HG03460 (cell line): Measurements from ENCODE around the gene TMEM151B.
"Not testable (repeated sequence)": the region's sequence is repeated elsewhere in the genome, so short reads cannot be mapped to it uniquely, and the experiment has no call there.

ENCODE experiments used
- ATAC-seq: cut with Tn5 transposase; IDR thresholded peaks from one replicate; pipeline ENCODE4 v1.9.1; 2021; ENCODE audit not compliant: unreplicated experiment

The TMEM151B gene

DNA sequence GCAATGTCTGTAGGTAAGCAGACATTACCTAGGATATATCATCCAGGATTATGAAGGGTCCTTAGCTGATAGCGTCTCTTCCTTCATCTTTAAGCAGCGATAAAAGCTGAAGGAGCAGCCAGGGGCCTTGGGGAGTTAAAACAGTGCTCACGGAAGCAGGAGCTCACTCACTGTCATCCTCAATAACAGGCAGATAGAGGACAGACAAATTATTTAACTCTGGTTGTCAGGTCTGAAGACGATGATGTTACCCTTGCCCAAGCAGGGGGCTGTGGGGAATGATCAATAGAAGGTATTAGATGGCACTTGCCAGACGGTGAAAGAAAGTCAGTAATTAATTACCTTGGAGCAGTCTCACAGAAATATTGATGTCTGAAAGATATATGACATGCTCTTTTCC, 59.6 kb downstream of the TMEM151B start:
- ATAC-seq = no peak

DNA sequence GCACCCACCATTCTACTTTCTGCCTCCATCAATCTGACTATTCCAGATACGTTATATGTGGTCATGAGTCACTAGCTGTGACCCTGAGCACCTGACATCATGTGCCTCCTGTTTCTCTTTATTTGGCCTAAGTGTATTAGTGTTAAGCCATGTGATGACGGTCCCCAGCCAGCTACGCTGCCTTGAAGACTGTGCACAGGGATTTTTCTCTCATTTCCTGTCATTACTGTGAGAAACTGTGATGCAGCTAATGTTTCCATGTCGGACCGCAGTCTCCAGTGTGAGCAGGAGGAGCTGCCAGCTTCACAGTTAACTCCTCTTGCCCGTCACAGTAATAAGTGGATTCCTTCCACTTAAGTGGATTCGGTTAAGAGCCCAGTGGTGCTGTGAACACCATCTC, 62.3 kb downstream of the TMEM151B start:
- no peak for ATAC-seq

DNA sequence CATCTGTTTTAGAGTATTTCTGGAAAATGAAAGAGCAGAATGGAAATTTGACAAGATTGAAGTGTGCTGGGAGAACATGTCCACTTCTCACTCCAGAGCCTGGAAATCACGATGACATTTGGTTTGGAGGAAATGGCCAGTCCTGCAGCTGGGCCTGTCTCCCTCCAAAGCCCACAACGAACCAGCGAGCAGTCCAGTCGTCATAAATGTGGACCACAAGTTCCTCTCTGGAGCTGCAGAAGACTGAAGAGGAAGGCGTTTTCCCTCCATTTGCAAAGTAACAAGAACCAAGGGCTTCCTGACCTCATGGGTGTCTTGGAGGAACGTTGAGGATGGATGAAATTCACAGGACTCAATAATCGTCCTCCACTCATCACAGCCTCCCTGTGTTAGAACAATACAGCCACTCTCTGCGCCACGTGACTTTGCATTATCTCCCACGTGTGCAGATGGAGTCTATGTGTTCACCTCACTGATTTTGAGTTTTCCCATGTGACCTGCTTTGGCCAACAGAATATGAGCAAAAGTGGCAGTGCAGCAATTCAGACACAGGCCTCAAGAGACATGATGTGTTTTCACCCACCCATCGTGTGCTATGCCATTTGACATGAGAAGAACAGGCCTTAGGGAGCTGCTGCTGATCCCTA, 63.1 kb downstream of the TMEM151B start:
- ATAC-seq = no peak

DNA sequence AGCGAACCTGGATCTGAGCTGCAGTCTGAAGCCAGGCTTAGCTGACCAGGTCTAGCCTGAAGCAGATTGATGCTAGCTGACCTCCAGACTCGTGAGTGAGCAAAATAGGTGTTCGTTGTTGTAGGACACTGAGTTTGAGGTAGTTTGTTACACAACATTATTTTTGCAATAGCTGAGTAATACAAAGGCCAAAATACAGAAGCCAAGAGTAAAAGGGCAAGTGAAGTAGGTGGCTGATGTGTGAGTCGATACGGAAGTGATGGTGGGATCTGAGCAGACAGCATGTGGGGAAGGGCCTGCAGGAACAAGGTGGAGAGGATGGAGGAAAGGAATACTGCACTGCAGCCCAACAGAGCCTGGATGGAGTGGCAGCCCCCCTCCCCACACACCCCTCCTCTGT, 63.7 kb downstream of the TMEM151B start:
- no peak for ATAC-seq

- no peak for ATAC-seq
Observed at GRCh38 chr6:44335631-44336030, 65.4 kb downstream of the TMEM151B start.

DNA sequence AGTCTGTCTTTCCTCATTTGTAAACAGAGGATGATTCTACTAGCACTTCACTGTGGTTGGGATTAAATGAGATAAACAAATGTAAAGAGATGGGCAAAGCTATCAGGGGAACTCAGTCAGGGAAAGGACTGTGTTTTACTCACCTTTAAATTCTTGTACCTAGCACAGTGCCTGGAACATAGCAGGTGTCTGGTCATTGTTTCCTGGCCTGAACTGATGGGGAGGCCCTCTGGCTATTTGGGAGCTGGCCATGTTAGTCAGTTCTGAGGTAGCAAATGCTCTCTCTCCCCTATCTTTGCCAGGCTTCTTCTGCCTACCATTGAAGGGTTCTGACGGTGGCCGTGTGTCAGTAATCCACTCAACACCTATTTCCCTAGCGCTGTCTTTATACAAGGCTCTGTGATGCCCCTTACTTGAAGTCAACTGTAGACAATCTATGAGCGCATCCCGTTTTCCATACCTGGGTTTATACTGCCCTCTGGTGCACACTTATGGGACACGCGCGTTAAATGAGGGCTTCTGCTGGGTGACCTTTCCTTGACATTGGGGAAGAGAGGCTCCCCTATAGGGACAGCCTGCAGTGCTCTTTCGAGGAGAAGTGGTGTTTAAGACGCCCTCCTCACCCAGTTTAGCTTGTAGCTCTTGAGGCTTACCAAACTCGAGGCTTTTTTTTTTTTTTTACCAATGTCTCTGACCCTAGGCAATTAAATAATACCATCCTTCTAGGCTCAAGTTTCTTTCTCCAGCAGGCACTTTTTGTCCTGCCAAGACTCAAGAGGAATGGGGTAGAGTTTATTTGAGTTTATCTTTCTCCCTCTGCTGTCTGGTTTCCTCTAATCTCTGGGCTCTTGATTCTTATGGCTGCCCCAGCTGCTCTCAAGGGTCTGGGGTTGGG, 68.2 kb downstream of the TMEM151B start:
- ATAC-seq = no peak

DNA sequence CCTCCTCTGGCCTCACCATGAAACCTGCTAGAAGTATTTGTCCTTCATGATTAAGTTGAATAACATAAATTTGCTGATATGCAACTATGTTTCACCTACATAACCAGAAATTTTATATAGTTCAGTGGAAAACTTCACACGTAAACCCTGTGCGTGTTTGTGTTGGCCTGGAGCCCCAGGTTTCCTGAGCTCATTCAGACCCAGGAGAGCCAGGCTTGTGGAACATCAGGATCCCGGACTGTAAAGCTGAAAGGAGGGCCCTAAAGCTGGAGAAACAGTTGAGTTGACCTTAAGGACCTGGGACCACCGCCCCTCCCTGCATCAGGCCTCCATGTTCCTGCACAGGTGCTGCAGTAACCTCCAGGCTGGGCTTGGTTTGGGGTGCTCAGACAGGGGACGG, 69.1 kb downstream of the TMEM151B start:
- ATAC-seq = no peak

GRCh38 chr6:44339763-44340625, 69.7 kb downstream of the TMEM151B start:
- ATAC-seq = no peak

- ATAC-seq = no peak
Observed at GRCh38 chr6:44341095-44341890, 71.0 kb downstream of the TMEM151B start.

DNA sequence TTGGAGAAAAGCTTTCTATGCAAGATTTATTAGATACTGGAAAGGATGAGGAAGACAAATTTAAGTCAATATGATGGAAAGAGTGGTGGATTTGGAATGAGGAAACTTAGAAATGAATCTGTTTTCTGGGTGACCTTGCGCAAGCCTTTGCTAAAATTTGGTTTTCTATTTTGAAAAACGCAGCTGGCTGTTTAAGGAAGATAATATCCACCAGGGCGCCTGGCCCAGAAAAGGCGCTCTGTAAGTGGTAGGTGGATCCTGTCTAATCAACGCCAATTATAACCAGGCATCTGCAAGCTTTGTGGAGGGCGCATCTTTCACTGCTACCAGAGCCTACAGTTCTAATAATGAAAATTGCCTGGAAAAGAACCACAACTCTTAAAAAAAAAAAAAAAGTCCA, 71.8 kb downstream of the TMEM151B start:
- no peak for ATAC-seq

- ATAC-seq = no peak
Observed at GRCh38 chr6:44342489-44342888, 72.2 kb downstream of the TMEM151B start, which contains the start of gene SPATS1. Gene SPATS1, plus strand, starts transcription at chr6:44342650. Its CDS starts 446 bp downstream, at chr6:44343096.

DNA sequence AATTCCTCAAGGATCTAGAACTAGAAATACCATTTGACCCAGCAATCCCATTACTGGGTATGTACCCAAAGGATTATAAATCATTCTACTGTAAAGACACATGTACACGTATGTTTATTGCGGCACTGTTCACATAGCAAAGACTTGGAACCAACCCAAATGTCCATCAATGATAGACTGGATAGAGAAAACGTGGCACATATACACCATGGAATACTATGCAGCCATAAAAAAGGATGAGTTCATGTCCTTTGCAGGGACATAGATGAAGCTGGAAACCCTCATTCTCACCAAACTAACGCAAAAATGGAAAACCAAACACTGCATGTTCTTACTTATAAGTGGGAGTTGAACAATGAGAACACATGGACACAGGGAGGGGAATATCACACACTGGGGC, 76.6 kb downstream of the TMEM151B start:
- not testable (repeated sequence) for ATAC-seq

DNA sequence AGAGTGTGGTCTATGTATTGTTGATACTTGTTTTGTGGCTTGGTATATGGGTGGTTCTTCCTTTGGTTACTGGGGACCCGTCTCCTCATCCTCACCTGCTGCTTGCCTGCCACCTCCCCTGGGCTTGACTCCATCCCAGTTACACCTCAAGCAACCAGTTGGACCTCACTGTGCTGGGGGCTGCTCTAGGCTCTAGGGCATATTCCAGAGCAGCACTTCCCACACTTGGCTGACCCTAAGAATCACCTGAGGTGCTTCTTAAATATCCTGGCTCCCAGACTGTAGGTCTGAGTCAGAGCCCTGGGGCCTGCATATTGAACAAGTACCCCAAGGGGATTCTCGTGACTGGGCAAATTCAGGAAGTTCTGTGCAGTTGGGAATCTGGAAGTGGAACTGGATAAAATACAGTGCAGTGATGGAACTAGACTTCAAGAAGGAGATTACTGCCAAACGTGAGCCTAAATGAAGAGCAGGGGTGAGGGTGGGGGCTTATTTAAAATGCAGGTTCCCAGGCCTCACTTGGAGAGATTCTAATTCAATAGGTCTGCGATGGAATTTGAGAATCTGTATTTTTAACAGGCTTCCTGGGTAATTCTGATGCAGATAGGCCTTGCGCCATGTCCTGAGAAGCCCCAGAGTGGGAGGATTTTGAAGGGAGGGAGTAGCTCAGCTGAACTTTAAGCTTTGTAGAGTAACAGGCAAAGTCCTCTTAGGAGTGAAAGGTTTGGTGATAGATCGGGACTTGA, 79.8 kb downstream of the TMEM151B start:
- no peak for ATAC-seq

DNA sequence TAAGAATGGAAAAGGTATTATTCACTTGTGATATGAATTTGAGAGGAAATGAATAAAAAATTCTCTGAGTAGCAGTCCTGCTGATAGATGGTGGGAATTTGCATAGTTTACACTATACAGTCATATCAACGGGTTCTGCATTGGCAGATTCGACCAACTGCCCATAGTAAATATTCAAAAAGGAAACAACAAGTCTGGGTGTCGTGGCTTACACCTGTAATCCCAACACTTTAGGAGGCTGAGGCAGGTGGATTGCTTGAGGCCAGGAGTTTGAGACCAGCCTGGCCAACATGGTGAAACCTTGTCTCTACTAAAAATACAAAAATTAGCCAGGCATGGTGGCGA, 80.4 kb downstream of the TMEM151B start:
- ATAC-seq = not testable (repeated sequence)

DNA sequence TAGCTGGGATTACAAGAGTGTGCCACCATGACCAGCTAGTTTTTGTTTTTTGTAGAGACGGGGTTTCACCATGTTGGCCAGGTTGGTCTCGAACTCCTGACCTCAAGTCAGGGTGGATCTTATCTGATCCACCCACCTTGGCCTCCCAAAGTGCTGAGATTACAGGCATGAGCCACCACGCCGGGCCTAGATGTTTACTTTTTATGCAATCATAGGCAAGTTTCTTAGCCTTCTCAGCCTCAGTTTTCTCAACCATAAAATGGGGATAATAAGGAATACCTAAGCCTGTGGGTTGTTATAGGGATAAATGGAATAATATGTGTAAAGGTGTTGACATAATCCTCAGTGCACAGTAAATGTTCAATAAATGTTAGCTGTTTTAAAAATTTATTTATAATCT, 82.0 kb downstream of the TMEM151B start:
- no peak for ATAC-seq

- ATAC-seq = no peak
Observed at GRCh38 chr6:44353336-44353735, 83.1 kb downstream of the TMEM151B start.

DNA sequence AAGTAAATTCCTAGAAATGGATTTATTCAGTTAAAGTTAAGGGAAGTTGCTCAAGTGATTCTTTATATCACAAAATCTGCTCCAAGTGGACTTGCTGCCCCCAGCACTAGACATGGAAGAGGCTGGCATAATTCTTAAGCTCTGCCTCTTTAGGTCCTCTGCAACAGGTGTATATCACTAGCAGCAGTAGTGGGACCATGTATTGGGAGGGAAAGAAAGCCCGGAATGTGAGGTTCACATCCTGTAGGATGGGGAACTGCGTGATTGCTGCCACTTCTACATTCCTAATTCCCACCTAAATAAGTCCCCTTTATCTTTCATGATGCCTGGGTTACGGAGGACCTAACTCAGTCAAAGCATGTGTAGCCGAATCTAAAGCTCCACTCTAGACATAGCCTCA, 85.4 kb downstream of the TMEM151B start:
- no peak for ATAC-seq

DNA sequence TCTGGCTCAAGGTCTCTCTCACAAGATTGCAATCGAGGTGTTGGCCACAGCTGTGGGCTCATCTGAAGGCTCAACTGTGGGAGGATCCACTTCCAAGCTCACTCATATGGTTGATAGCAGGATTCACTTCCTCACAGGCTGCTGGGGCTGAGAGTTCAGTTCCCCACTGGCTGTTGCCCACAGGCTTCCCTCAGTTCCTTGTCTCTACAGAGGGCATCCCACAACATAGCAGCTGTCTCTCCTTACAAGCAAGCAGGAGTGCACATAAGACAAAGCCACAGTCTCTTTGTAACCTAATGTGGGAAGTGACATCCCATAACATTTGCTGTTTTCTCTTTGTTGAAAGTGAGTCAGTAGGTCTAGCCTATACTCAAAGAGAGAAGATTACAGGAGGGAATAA, 86.2 kb downstream of the TMEM151B start:
- ATAC-seq = no peak
